Testis (tissue), 3 donors: Measurements from ENCODE around the gene THY1. TPM values are rescaled to one million over a fixed set of nuclear protein-coding genes. Genes with fewer than 3 reads are reported as not detected.
A peak's percentile ranks its signal among the peaks of the same experiment; 100 is the strongest.

Source experiments
- DNase-seq: peaks from one replicate; pipeline ENCODE4 v3.0.0-alpha.2; 2019
- H3K27ac ChIP-seq, 2 donors: fragments of 200-600 bp; sonication (generic); one replicate each; pipeline ENCODE4 v1.5.1; 2019
- H3K27me3 ChIP-seq: fragments of 200-600 bp; sonication (generic); one replicate; pipeline ENCODE4 v1.5.1; 2019
- H3K36me3 ChIP-seq: fragments of 200-600 bp; sonication (generic); one replicate; pipeline ENCODE4 v1.5.1; 2017; ENCODE audit warnings: low read depth; ENCODE audit errors: missing control alignments
- H3K4me1 ChIP-seq: fragments of 200-600 bp; sonication (generic); one replicate; pipeline ENCODE4 v1.5.1; 2019
- H3K4me3 ChIP-seq, 2 donors: fragments of 200-600 bp; sonication (generic); one replicate each; pipeline ENCODE4 v1.5.1; 2017 to 2019
- H3K9me3 ChIP-seq: fragments of 200-600 bp; sonication (generic); one replicate; pipeline ENCODE4 v1.5.1; 2017
- CTCF ChIP-seq, 3 experiments: fragments of 450-650 bp in 2 of 3; fragments of 200-600 bp in 1 of 3; sonication (generic) in 1 of 3; IDR thresholded peaks; one replicate each; pipeline ENCODE4 v1.5.1; 2016 to 2019; ENCODE audit warnings: antibody characterized with exemption in 3 of 3, mild to moderate bottlenecking in 2 of 3, moderate library complexity in 1 of 3
- POLR2A ChIP-seq: fragments of 450-650 bp; IDR thresholded peaks from one replicate; pipeline ENCODE4 v1.6.1; 2017; ENCODE audit warnings: antibody characterized with exemption, mild to moderate bottlenecking, moderate library complexity
- WGBS, 2 donors: methylation state at CpG; one replicate each; pipeline ENCODE4 v1.1.5; 2018; 5-methylcytosine and 5-hydroxymethylcytosine counted together
- intact Hi-C: fragments of 100-400 bp; cut with DNase I; formaldehyde crosslinking; loops from one replicate; pipeline ENCODE4 v1.15.1; 2023; ENCODE audit warnings: low total_unique reads
- polyA plus RNA-seq: library from polyadenylated mRNA; stranded (reverse); fragments of 350-450 nt; fragmentation: Illumina TruSeq; extraction: RNeasy Lipid Tissue Mini Kit (QIAGEN cat#74804); gene quantifications from one replicate; pipeline ENCODE4 v1.2.3, GENCODE V29; 2014; ENCODE audit warnings: low read depth, low replicate concordance; ENCODE audit not compliant: insufficient read depth
- total RNA-seq, 2 donors: library from RNA; depleted of rRNA; stranded (reverse); fragments of >200 nt; gene quantifications; one replicate each; pipeline ENCODE4 v1.2.3, GENCODE V29; 2016

The THY1 gene
- total and polyA plus RNA-seq, 3 donors from 2014 or later, result 5.9 to 132 (median 30.0) TPM

GRCh38 chr11:119377112-119377901 lies 45.7 kb downstream of the THY1 start:
- H3K27ac ChIP-seq, result no peak overlapping the region
- TF ChIP-seq CTCF (IDR thresholded peaks at IDR 0.05) (no peak), POLR2A (no peak)
- 61 to 63% methylated on average over 11 to 12 of the region's 12 CpGs for WGBS, 2 donors
- H3K36me3 ChIP-seq, result no peaks in the 10 kb centered on the region
- no peaks in the 10 kb centered on the region for H3K27me3 ChIP-seq
- H3K9me3 ChIP-seq, result no peaks in the 10 kb centered on the region
- H3K4me1 ChIP-seq, result peaks cover 33% of the 10 kb centered on the region
- H3K4me3 ChIP-seq, result no peak overlapping the region
- DNase-seq, result no peak
- intact Hi-C loops, result no loop called here

- H3K36me3 ChIP-seq, result no peaks in the 10 kb centered on the region
- H3K4me3 ChIP-seq, result no peak overlapping the region
- no peaks in the 10 kb centered on the region for H3K9me3 ChIP-seq
- TF ChIP-seq CTCF (IDR thresholded peaks at IDR 0.05) (no peak), POLR2A (no peak)
- H3K27ac ChIP-seq, result peak overlapping the region; percentile 6 to 75
- WGBS, 2 donors, result 64 to 69% methylated on average over 2 to 11 of the region's 11 CpGs
- intact Hi-C loops, result no loop called here
- DNase-seq, result peak; percentile 80
- peaks cover 30% of the 10 kb centered on the region for H3K4me1 ChIP-seq
- no peaks in the 10 kb centered on the region for H3K27me3 ChIP-seq
Observed at GRCh38 chr11:119376197-119376847, 46.6 kb downstream of the THY1 start.

GRCh38 chr11:119375337-119376196 lies 47.4 kb downstream of the THY1 start:
- Histone ChIP-seq H3K27ac (peak overlapping the region; percentile 75 to 86), H3K9me3 (no peaks in the 10 kb centered on the region), H3K27me3 (no peaks in the 10 kb centered on the region), H3K36me3 (no peaks in the 10 kb centered on the region), H3K4me1 (peaks cover 36% of the 10 kb centered on the region), H3K4me3 (no peak overlapping the region)
- peak; percentile 90 for DNase-seq
- intact Hi-C loops, result loop anchor here (2.0 kb wide), 1 partner anchor 19 kb away; no protein-coding TSS in a partner anchor
- TF ChIP-seq POLR2A (no peak), CTCF (IDR thresholded peaks at IDR 0.05) (no peak)
- WGBS, 2 donors, result 55 to 70% methylated on average over 12 to 14 of the region's 14 CpGs

- H3K36me3 ChIP-seq, result no peaks in the 10 kb centered on the region
- 59% methylated on average over 7 to 11 of the region's 11 CpGs for WGBS, 2 donors
- DNase-seq, result no peak
- intact Hi-C loops, result loop anchor here (2.0 kb wide), 1 partner anchor 18 kb away; no protein-coding TSS in a partner anchor
- H3K9me3 ChIP-seq, result no peaks in the 10 kb centered on the region
- TF ChIP-seq CTCF (IDR thresholded peaks at IDR 0.05) (no peak), POLR2A (no peak)
- H3K4me1 ChIP-seq, result peaks cover 42% of the 10 kb centered on the region
- H3K27ac ChIP-seq, result peak overlapping the region; percentile 75 to 86
- H3K4me3 ChIP-seq, result no peak overlapping the region
- H3K27me3 ChIP-seq, result no peaks in the 10 kb centered on the region
Observed at GRCh38 chr11:119374632-119375336, 48.2 kb downstream of the THY1 start.
